Urothelium cell line (cell line): Measurements from ENCODE around the gene EIPR1.
"Not testable (repeated sequence)": the region's sequence is repeated elsewhere in the genome, so short reads cannot be mapped to it uniquely, and the experiment has no call there.

Source experiments
- DNase-seq: peaks from one replicate; pipeline ENCODE4 v3.0.0; 2011; ENCODE audit warnings: low spot score, mixed read lengths
- FAIRE-seq: peaks from 2 replicates; lab custom pipeline; 2011; peaks lifted over from hg19 to GRCh38; lab: Jason Lieb, UNC

Gene EIPR1

DNA sequence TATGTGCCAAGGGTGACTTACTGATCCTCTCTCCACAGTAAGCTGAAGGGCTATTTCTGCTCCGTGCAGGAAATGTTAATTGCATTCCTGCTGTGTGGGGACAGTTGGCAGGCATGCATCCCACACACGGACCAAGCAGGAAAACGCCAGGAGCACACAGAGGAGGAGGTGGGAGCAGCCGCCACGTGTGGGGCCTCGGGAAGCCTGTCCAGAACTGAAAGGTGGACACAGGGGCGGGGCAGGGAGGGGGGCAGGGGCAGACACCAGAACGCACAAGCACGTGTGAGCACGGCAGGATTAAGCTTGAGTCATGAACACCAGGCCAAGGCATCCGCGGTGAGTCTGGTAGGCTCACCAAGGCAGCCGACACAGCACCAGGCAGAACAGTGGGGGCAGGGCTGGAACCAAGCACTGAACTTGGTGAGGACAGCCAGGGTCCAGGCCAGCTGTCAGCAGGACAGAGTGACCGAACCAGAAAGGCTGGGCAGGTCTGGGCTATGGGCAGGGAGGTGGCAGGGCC is 177.1 kb downstream of the EIPR1 start:
- no peak for DNase-seq
- no peak for FAIRE-seq

- no peak for FAIRE-seq
- DNase-seq = no peak
These were observed 177.8 kb downstream of the EIPR1 start for GRCh38 chr2:3199627-3200345.

- FAIRE-seq, DNase-seq: not testable (repeated sequence)
These were observed 178.9 kb downstream of the EIPR1 start for GRCh38 chr2:3198671-3199192.

DNA sequence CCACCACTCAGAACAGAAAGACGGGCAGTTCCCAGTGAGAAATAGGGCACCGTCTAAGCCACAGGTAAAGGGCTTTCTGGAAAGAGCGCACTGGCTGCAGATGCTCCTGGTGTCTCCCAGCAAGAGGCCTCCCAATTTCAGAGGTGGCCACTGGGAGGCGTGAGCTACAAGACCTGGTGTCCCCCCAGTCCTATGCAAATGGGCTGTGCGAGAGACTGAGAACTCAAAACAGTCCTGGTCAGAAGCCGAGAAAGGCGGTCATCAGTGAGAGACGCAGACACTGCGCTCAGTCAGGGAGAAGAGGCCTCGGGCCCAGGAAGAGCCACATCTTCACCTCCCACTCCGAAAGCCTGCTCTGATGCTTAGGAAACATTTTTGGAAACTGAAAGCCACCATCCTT is 179.5 kb downstream of the EIPR1 start:
- DNase-seq (no peak), FAIRE-seq (no peak)

DNA sequence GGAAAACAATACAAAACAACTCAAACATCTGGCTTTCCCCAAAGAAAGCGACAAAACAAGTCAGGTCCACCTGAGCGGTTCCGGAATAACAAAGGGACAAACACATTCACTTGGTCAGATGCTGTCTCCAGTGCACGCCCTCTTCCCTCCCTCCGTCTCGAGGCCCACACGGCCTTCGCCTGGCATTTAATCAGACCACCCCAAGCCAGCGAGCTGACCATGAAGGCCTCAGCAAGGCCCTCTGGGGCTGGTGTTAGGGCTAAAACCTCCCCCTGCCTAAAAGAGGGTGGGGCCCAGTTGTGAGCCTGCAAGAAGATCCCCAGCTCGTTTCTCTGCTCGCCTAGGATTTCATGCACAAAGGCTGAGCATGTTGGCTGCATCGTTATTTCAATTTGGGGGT is 180.3 kb downstream of the EIPR1 start:
- no peak for FAIRE-seq
- DNase-seq = no peak

DNA sequence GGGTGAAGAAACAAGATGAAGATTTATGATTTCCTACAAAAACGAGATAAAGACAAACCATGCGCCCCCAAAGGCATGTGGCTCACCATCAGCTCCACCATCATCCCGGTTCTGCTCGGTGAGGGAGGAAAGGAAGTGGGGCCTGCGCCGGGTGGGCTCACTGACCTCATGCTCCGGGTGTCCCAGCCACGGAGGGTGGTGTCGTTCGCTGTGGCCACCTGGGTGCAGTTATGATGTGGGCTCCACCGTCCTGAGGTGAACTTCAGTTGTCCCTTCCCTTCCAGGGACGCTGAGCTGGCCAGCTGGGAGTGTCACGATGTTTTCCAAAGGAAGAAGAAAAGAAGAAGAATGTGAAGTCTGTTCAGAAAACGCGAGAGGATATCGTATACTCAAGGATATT is 180.9 kb downstream of the EIPR1 start:
- FAIRE-seq = no peak
- no peak for DNase-seq

- FAIRE-seq (no peak), DNase-seq (no peak)
These were observed 181.8 kb downstream of the EIPR1 start for GRCh38 chr2:3195641-3196476.

GRCh38 chr2:3194828-3195227 is 182.8 kb downstream of the EIPR1 start:
- FAIRE-seq (no peak), DNase-seq (no peak)

- DNase-seq (no peak), FAIRE-seq (no peak)
These were observed 183.9 kb downstream of the EIPR1 start for GRCh38 chr2:3193443-3194330.

- no peak for DNase-seq
- no peak for FAIRE-seq
These were observed 184.7 kb downstream of the EIPR1 start for GRCh38 chr2:3192920-3193319.

- no peak for DNase-seq
- no peak for FAIRE-seq
These were observed 185.3 kb downstream of the EIPR1 start for GRCh38 chr2:3192281-3192818.

GRCh38 chr2:3189961-3190360 is 187.7 kb downstream of the EIPR1 start:
- no peak for FAIRE-seq
- DNase-seq = no peak

- DNase-seq = no peak
- no peak for FAIRE-seq
These were observed 188.5 kb downstream of the EIPR1 start for GRCh38 chr2:3189076-3189591.

- no peak for FAIRE-seq
- no peak for DNase-seq
These were observed 189.1 kb downstream of the EIPR1 start for GRCh38 chr2:3188405-3188946.

DNA sequence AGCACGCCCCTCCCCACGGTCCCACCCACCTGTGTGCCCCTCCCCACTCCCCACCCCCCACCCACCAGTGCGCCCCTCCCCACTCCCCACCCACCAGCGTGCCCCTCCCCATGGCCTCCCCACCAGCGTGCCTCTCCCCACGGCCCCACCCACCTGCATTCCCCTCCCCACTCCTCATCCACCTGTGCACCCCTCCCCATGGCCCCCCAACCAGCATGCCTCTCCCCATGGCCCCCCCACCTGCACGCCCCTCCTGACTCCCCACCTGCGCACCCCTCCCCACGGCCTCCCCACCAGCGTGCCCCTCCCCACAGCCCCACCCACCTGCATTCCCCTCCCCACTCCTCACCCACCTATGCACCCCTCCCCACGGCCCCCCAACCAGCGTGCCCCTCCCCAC is 190.2 kb downstream of the EIPR1 start:
- FAIRE-seq = no peak

GRCh38 chr2:3186766-3187165 is 190.9 kb downstream of the EIPR1 start:
- FAIRE-seq = no peak
- no peak for DNase-seq

More for the DNA sequence above, 190.2 kb downstream of the EIPR1 start:
- DNase-seq = no peak

- DNase-seq (no peak), FAIRE-seq (no peak)
These were observed 191.7 kb downstream of the EIPR1 start for GRCh38 chr2:3185910-3186309.

DNA sequence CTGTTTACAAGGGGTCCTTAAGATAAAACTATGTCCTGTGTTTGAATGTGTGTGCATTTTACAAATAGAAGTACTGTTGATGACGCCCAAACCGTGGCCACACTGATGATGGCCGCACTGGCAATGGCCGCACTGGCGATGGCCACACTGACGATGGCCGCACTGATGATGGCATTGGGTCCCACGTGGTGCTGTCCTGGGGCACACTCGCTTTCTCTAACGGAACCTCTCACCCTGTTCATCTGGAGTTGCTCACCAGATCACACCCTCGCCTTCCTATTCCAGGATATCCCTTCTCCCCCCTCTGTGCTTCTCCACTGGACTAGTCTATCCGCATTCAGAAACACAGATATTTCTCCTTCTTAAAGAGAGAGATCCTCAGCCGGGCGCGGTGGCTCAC is 192.4 kb downstream of the EIPR1 start:
- FAIRE-seq (no peak), DNase-seq (no peak)

DNA sequence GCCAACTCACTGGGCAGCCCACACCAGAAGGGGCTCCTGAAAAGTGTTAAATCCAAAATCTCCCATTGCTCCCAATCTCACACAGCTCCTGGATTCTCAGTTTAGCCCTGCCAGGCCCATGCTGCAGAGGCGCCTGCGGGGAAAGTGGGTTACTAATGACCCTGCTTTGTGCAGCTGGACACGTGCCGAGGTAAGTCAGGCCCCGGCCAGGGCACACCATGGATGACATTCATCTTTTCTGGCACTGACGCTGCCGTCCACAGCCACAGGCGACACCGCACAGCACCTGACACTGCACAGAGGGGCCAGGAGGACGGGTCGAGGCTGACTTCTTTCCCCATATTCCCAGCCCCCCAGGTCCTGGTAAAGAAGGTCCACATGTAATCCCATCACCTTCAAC is 193.5 kb downstream of the EIPR1 start:
- DNase-seq = no peak
- no peak for FAIRE-seq

- no peak for FAIRE-seq
- no peak for DNase-seq
These were observed 193.9 kb downstream of the EIPR1 start for GRCh38 chr2:3183766-3184165.
